K562 treated with DMSO at 1 percent for 12 hours (cell line): ENCODE measurements around the gene NCAPG2. TPM values are rescaled to one million over a fixed set of nuclear protein-coding genes. Genes with fewer than 3 reads are reported as not detected.

Experiments used
- total RNA-seq: library from RNA; unstranded; fragments of 300-600 nt; gene quantifications from 2 replicates; pipeline ENCODE4 v1.2.3, GENCODE V29; 2022; ENCODE audit not compliant: insufficient read depth

The NCAPG2 gene, protein sequence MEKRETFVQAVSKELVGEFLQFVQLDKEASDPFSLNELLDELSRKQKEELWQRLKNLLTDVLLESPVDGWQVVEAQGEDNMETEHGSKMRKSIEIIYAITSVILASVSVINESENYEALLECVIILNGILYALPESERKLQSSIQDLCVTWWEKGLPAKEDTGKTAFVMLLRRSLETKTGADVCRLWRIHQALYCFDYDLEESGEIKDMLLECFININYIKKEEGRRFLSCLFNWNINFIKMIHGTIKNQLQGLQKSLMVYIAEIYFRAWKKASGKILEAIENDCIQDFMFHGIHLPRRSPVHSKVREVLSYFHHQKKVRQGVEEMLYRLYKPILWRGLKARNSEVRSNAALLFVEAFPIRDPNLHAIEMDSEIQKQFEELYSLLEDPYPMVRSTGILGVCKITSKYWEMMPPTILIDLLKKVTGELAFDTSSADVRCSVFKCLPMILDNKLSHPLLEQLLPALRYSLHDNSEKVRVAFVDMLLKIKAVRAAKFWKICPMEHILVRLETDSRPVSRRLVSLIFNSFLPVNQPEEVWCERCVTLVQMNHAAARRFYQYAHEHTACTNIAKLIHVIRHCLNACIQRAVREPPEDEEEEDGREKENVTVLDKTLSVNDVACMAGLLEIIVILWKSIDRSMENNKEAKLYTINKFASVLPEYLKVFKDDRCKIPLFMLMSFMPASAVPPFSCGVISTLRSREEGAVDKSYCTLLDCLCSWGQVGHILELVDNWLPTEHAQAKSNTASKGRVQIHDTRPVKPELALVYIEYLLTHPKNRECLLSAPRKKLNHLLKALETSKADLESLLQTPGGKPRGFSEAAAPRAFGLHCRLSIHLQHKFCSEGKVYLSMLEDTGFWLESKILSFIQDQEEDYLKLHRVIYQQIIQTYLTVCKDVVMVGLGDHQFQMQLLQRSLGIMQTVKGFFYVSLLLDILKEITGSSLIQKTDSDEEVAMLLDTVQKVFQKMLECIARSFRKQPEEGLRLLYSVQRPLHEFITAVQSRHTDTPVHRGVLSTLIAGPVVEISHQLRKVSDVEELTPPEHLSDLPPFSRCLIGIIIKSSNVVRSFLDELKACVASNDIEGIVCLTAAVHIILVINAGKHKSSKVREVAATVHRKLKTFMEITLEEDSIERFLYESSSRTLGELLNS
- total RNA-seq = 35.3 and 95.5 TPM in 2 replicates

DNA sequence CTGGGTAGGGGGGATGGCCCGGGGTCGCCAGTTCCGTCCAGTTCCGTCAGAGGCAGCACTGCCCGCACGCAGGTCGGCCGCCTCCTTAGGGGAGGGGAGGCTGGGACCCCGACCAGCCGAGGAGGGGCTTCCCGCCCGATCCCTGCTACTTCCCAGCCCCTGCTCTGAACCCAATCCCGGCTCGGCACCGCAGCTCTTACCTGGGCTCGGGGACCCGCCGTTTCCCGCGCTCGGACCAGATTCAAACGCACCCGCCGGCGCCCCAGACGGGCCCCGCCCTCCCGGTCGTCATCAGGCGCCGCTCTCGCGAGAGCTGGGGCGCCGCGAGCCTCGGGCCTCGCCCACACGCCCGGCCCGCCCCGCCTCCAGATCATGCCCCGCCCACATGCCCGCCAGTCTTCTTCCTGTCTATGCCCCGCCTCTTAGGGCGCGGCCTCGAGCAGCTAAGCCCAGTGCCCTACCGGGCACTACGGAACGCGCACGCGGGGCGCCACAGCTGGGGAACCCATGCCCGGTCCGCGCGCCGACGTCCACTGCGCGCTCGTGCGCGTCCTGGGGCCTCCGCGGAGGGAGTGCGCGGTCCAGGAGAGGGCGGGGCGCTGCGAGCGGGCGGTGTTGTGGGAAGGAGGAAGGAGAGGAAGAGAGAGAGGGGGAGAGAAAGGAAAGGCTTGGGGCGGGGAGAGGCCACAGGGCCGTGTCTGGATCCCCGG, at the start of gene NCAPG2:
Gene NCAPG2 (minus strand): TSS at position 281 of the 710 bp plus-strand sequence. CDS start 2,905 bp downstream, outside the sequence.

DNA sequence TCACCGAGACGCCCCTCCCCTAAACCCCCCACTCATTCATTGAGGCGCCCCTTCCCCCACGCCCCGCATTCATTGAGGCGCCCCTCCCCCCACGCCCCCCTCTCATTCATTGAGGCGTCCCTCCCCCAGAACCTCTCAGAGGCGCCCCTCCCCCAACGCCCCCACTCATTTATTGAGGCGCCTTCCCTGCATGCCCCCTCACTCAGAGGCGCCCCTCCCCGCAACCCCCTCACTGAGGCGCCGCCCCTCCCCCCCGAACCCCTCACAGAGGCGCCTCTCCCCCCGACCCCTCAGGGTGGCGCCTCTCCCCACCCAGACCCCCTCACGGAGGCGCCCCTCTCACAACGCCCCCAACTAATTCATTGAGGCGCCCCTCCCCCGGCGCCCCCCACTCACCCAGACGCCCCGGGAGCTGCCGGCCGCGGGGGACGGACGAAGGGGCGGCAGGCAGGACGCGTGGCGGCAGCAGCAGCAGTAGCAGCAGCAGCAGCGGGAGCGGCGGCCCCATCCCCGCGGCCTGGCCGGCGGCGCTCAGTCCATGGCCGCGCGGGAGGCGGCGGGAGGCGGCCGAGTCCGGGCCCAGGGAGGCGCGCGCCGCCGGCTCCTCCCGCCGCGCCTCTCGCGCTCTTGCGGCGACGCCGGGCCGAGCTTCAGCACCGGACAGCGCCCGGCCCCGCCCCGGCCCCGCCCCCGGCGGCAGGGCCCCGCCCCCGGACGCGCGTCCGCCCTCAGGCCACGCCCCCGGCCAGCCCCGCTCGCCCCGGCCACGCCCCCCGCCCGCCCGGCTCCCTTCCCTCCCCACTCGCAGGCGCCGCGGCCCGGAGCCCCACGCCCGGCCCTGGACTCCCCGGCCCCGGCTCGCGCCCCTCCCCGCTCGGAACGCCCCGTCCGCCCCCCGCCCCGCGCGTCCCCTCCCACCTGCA, 117.2 kb downstream of the NCAPG2 start, which contains the start of gene PTPRN2:
Gene PTPRN2 (minus strand): TSS at position 662 of the 923 bp plus-strand sequence.

Other genes with a start within 250 kb of the NCAPG2 start
- not detected in 2 replicates for gene PTPRN2, start 117.0 kb downstream of the NCAPG2 start, total RNA-seq
- 20.6 and 55.3 TPM in 2 replicates for gene ESYT2, start 124.7 kb upstream of the NCAPG2 start, total RNA-seq
- gene DYNC2I1, start 151.8 kb upstream of the NCAPG2 start, total RNA-seq = 13.8 and 20.9 TPM in 2 replicates